Measurements from ENCODE around the gene EPGN.

EPGN gene, protein sequence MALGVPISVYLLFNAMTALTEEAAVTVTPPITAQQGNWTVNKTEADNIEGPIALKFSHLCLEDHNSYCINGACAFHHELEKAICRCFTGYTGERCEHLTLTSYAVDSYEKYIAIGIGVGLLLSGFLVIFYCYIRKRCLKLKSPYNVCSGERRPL

DNA sequence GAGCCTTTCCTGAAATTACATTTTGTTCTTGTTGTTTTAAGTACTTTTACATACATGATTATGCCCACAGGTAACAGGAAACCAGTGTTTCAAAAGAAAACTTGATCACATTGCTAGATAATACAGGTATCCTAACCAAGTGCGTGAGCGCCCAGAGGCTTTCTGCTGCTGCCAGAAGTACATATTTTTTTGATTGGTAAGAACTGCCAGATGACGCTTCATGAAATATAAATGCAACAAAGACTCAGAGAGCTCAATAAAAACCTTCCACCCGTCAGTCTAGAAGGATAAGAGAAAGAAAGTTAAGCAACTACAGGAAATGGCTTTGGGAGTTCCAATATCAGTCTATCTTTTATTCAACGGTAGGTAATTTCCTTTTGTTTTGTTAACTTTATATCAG is at the start of gene EPGN:
EPGN (plus strand) TSS at position 256 of the 400 bp plus-strand sequence; CDS start at position 320, 64 bp downstream.
- DNase-seq (ENCODE audit: low read depth in 2 of 2): no peak

DNA sequence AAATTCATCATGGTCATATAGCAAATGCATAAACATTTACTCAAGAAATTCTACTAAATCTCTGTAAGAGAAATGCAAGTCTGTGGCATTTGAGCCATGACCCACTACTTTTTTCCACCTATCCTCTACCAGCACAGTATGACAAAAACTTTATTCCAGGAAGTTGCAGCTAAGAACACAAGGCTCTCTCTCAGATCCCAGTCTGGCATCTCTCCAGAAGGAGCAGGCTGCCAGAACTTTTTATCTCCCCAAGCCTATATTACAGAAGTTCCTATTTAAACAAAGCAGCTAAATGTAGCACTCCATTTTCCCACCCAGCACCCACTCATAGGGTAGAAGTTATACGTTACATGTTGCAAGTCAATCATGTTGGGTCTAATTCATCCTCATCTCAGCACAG is 49.3 kb upstream of the EPGN start:
- no peak for DNase-seq (ENCODE audit: low read depth in 2 of 2)

DNA sequence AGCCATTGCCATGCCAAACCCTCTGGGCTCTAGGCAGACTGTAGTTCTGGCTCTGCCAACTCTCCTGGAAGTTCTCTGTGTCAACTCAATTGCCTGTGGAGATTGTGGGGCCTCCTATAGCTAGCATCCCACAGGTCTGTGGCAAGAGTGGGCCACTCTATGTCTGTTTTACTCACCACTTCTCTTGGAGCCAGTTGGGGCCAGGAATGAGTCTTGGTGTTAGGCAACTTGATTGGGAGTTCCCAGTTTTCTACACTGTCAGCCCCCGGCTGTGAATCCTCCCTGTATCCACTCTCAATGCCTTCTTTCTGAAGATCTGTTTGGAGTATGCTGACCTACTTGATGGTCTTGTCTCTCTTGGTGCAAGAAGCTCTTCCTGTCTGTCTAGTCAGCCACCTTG is 48.2 kb upstream of the EPGN start:
- DNase-seq (ENCODE audit: low read depth in 2 of 2): no peak

DNA sequence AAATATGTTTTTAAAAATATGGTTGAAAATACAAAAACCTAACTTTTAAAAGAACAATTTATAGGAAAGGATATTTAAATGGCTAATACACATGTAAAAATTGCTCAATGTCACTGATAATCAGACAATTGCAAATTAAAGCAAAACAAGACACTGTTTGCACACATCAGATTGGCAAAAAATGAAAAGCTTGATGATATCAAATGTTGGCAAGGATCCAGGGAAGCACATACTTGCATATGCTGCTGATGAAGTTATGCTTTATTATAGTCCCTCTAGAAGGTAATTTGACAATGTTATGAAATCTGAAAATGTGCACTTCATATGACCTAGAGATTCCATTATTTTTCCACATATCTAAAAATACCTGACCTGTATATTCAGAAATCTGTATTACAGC is 45.7 kb upstream of the EPGN start:
- DNase-seq (ENCODE audit: low read depth in 2 of 2): no peak

DNA sequence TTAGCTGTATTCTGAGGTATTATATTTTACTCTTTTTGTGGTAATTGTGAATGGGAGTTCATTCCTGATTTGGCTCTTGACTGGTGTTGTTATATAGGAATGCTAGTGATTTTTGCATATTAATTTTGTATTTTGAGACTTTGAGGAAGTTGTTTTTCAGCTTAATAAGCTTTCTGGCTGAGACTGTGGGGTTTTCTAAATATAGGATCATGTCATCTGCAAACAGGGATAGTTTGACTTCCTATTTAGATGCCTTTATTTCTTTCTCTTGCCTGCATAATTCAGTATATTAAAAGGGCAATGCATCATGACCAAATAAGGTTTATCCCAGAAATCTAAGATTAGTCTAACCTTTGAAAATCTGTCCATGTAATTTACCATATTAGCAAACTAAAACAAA is 44.7 kb upstream of the EPGN start:
- no peak for DNase-seq (ENCODE audit: low read depth in 2 of 2)

DNA sequence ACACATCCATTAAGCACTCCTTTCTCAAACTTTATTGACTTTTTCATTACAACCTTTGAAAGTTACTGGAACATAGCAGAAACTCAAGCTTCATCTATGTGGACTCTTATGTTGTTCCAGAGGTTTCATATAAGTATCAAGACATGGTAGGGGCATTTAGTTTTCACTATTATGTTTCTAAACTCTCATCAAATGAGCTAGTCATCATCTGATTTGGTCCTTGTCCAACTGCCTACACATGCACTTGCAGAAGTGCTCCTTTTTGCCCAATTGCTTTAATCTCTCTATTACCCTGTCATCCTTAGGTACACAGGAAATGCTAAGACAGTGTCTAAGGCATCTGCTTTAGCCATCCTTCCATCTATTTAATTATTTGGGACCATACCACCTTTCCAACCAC is 42.2 kb upstream of the EPGN start:
- no peak for DNase-seq (ENCODE audit: low read depth in 2 of 2)

DNA sequence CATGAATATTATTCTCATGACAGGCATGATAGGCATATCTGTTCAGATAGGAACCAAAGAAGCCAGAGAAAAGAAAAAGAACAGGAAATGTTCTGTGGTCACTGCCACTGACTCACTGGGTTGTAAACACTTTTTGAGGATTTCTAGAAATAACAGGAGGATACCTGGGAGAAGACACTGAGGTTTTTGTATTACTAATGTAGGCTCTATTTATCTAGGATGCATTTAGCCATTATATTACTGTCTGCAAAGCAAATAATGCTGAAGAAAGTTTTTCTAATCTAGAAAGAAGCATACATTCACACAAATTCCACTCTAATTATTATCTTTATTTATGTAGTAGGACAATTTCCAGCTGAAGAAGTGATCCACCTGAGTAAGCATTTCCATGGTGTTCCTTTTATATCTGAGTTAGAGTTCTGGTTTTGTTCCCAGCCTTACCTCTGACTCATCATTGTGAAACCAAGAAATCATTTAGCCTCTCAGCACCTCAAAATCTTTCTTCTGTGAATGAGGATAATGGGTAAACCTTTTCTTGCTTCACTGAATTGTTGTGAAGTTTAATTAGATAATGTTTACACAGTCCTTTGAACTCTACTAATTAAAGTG is 40.2 kb upstream of the EPGN start:
- no peak for DNase-seq (ENCODE audit: low read depth in 2 of 2)

DNA sequence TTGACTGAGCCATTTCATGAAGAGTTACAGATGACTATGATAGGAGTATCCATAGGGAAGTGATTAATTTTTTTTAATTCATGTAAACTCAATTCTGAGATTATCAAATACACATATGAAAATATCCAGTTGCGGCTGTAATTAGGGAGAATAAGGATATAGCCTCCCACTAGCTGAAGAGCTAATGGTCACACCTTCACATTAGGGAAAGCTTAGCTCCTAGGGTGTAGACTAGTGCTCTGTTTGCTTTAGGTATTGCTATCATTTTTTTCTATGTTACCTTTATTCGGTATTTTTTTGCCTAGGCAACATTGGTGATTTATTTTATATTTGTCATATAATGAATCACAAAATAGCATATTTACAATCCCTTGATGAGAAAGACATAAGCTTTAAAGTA is 39.6 kb upstream of the EPGN start:
- no peak for DNase-seq (ENCODE audit: low read depth in 2 of 2)

DNA sequence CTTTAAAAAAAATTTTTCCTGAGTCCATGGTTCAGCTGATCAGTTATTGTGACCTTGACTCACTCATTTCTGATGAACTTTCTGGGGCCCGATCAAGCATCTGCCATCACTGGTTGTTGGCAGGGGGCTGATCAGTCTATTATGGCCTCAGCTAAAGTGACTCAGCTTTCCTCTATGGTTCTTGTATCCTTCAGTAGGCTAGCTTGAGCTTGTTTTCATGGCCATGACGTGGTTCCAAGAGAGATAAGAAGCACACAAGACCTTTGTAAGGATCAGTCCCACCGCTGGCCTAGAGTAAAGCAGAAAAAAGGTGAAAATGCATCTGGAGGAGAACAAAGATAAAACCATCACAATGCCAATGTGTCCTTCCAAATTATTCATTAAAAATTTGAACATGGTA is 29.8 kb upstream of the EPGN start:
- DNase-seq (ENCODE audit: low read depth in 2 of 2): no peak

DNA sequence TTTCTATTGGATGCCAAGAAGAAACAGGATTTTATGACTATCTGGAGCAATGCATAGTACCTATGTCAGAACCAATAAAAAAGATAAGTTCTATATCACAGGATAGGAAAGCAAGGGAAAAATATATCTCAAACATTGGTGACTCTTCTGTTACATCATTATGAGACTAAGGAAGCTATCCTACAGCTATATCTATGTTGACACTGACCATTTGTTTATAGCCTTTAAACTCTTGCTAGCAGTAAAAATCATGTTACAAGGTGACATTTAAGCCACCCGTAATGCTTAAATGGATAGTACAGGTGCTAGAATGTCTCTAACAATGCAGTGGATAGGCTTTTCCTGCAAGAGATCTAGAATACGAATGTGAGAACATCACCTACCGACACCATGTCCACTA is 28.6 kb upstream of the EPGN start:
- DNase-seq (ENCODE audit: low read depth in 2 of 2): no peak

DNA sequence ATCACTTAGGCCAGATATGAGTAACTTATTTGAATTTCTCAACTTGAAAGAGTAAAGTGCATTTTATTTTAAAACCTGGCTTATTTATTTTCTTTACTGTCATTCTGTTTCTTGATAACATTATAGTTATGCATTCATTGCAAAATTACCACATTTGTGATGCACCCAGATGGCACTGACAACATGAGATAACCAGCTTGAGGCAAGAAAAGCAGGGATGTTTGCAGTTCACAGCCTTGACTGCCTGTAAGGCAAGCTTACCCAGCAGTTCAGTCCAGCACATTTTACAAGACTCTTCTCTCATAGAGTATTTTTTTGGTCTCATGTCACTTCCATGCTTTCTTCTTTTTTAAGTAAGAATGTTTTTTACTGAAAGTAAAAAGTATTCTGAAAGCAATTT is 25.3 kb upstream of the EPGN start:
- no peak for DNase-seq (ENCODE audit: low read depth in 2 of 2)

DNA sequence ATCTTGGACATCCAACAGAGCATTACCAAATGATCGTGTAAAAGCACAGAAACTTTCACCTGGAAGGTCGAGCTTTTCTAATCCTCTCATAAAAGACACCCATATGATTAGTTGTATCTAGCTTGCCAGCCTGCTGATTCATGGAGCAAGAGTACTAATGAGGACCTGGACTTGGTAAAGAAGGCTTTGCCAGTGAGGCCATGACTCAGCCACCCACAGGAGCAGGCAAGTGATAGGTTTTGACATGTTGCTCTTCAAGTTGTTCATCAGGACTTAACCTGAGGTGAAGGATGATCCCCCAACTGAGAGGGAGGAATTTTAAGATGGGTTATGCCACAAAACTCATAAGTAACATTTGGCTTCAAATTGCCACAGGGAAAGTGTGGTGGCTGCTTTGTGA is 24.7 kb upstream of the EPGN start:
- no peak for DNase-seq (ENCODE audit: low read depth in 2 of 2)

DNA sequence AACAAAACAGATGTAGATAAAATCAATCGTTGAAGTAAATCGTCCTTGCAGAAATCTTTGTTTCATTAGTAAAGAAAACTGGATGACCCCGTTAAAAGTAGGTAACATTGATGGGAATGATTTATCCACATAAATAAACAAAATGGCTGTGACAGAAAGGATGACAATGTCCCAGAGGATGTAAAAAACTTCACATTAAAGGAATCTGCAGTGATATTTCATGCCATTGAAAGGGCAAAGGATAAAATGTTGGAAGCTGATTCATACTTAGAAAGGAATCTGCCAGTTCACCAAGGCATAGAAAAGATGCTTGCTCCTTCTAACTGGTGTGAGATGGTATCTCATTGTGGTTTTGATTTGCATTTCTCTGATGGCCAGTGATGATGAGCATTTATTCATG is 24.2 kb upstream of the EPGN start:
- no peak for DNase-seq (ENCODE audit: low read depth in 2 of 2)

DNA sequence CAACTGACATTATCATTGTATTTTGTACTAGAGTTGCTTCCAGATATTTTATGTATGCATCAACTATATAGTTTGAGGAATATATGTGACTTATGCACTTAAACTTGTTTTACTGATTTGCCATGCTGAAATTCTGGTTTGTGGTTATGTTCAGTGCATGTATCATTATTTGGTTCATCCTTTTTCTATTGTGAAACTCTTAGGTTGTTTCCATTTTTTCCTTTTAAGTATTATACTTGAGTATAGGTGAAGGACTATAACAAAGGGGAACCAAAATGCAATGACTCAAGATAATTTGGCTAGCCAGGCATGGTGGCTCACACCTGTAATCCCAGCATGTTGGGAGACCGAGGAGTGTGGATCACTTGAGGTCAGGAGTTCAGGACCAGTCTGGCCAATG is 21.1 kb upstream of the EPGN start:
- no peak for DNase-seq (ENCODE audit: low read depth in 2 of 2)

DNA sequence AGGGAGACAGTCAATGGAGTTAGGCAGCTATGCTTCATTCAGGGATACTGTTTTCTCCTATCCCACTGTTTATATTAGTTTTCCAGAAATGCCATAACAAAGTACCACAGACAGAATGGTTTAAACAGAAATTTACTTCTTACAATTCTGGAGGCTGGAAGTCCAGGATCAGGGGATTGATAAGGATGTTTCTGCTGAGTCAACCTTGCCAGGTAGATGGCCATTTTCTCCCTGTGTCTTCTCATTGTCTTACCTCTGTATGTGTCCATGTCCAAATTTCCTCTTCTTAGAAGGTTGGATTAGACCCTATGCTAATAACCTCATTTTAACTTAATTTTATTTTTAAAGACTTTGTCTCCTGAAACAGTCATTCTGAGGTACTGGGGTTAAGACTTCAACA is 20.5 kb upstream of the EPGN start:
- DNase-seq (ENCODE audit: low read depth in 2 of 2): no peak

DNA sequence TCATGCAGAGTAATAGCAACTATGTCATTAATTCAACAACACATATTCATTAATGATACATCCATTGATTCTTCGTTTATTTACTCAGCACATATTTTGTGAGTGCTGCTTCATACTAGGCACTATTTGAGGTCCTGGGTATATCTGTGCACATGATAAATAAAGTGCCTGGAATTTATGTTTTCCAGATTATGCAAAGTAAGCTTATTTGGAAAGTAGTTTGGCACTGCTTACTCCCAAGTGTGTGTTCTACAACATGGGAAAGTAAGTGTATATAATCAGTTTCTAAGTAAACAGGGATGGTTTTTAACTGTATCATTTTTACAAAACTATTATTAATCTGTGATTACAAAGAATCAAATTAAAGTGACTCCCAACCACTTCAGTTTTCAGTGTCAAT is 16.8 kb upstream of the EPGN start:
- no peak for DNase-seq (ENCODE audit: low read depth in 2 of 2)

DNA sequence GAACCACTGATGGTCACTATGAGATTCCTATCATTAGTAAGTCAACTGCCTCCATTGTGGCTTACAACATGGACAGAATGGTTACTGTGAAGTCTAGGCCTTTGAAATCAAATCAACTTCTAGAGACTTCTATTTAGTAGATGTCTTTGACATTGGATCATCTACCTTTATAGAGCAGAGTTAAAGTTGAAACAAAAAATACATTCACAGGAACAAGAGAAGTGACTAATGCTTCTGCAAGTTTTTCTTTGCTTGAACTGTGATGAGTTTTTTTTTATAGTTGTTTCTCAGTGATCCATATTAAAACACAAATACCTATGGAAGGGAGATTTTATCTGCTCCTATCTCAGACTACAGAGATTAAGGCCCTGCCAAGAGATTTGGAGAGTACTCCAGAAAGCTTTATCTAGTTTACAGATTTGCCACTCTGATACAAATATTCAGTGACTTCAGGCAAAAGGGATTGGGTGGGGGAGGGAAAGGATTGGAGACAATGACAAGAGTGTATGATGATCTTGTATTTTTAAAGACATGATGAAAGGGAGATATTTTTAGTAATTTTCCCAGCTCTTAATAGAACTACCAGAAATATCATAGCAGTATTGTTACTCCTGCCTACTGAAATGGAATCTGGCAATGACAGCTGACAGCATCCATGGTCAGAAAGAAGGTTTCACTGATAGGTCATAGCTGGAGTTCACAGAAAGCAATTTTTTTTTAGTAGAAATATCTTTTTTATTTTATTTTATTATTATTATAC is 16.0 kb upstream of the EPGN start:
- DNase-seq (ENCODE audit: low read depth in 2 of 2): no peak

DNA sequence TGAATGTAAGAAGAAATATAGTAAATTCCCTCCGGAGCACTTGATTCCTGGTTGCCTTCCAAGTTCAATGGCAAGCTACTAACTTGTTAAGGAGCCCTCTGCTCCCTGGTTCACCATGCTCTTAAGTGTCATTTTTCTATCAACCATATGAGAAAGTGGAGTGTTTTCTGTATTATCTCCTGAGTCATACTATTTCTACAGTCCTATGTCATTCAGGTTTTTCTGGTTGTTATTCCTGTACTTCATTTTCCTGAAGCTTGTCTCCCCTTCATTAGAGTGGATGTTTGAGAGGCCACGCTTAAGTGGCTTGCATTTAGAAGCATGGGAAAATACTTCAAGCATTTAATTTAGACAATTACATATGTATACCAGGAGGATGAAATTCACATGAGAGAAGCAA is 14.7 kb upstream of the EPGN start:
- no peak for DNase-seq (ENCODE audit: low read depth in 2 of 2)

DNA sequence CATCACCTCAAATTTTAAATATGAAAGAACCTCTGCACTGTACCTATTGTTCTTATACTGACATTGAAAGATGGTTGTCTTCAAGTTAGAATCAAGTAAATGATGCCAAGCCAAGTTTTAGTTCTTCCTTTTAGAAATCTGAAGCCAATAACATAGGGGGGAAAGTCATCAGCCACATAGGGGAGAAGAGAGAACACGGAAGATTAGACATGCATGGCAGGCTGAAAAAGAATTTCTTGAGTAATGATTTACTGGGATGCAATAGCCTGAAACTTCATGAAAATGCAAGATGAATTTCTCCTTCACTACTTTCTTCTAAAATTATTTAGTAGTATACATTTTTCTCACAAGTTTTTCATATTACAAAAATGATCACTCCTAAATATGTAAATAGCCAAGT is 13.6 kb upstream of the EPGN start:
- DNase-seq (ENCODE audit: low read depth in 2 of 2): no peak

DNA sequence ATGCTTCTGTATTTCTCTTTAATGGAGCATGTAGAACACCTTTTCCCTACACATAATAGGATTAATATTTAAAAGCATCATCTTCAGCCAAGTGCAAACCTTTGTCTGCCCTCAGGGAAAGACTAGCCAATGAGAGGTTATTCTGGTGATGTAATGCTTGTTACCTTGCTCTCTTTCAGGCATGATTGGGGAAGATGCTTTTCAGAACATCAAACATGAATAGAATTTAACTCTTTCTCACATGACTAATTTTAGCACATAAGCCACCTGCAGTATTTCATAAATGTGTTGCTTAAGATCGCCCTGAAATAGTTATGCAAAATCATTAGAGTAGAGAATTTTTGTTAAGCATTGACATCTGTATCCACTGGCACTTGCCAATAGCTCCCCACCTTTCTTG is 10.7 kb upstream of the EPGN start:
- DNase-seq (ENCODE audit: low read depth in 2 of 2): no peak

DNA sequence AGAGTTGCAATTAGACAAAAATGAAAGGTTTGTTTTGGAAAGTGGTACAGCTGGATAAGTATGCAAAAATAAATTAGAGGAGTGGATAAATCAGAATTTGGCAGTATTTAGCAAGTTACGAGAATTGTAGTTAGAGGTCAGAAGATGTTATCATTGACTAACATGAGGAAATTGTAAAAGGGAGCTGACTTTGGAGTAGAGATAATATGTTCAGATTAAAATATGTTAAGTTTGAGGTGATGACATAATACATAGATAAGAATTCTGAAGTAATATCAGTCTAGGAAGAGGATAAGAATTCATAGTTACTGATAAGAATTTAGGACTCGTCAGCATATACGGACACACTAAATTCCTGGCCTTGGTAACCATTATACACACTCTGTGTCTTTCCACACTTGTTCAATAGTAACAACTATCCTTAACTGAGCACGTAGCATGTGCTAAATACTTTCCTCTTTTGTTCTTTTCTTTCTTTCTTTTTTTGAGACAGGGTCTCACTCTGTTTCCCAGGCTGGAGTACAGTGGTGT is 4.1 kb upstream of the EPGN start:
- no peak for DNase-seq (ENCODE audit: low read depth in 2 of 2)

DNA sequence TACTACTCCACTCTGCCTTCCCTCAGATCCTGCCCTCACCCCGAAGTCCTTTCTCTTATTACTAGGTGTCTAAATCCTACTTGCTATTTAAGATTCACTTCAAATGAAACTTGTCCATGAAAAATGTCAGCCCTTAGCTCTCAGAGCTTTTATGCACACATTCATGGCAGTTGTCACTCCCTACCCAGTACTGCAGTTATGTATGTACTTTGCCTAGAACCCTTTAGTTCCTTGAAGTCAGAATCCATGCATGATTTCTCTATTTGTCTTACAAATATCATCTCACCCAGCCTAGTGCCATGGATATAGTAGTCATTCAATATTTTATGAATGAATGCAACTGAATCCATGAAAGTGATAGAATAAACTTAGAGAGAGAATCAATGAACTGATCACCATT is 3.3 kb upstream of the EPGN start:
- DNase-seq (ENCODE audit: low read depth in 2 of 2): no peak

DNA sequence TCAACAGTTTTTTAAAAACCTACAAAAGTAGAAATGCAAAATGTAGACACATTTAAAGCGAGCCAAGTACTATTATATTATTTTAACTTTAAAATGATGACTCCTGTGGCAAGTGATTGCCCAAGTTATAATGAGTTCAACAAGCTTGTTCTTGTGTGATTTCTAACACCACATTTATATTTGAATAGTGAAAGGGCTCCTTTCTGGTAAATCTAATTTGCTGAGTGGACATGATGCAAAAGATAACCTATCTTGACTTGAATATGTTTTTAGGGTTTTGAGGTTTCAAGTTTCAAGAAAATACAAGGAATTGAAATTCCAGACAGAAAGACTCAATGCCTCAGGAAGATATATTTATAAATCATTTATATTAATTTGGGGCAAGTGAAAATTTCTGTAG is 1.1 kb upstream of the EPGN start:
- no peak for DNase-seq (ENCODE audit: low read depth in 2 of 2)

Measured in activated CD8-positive, alpha-beta memory T cell treated with anti-CD3 and anti-CD28 coated beads for 4 hours (primary cell).